Testis (tissue), 3 donors: ENCODE results near the gene GSTM4. TPM values are rescaled to one million over a fixed set of nuclear protein-coding genes. Genes with fewer than 3 reads are reported as not detected.

ENCODE experiments used
- DNase-seq: peaks from one replicate; pipeline ENCODE4 v3.0.0-alpha.2; 2019
- H3K27ac ChIP-seq, 2 donors: fragments of 200-600 bp; sonication (generic); one replicate each; pipeline ENCODE4 v1.5.1; 2019
- H3K27me3 ChIP-seq: fragments of 200-600 bp; sonication (generic); one replicate; pipeline ENCODE4 v1.5.1; 2019
- H3K36me3 ChIP-seq: fragments of 200-600 bp; sonication (generic); one replicate; pipeline ENCODE4 v1.5.1; 2017; ENCODE audit warnings: low read depth; ENCODE audit errors: missing control alignments
- H3K4me1 ChIP-seq: fragments of 200-600 bp; sonication (generic); one replicate; pipeline ENCODE4 v1.5.1; 2019
- H3K4me3 ChIP-seq, 2 donors: fragments of 200-600 bp; sonication (generic); one replicate each; pipeline ENCODE4 v1.5.1; 2017 to 2019
- H3K9me3 ChIP-seq: fragments of 200-600 bp; sonication (generic); one replicate; pipeline ENCODE4 v1.5.1; 2017
- POLR2A ChIP-seq: fragments of 450-650 bp; IDR thresholded peaks from one replicate; pipeline ENCODE4 v1.6.1; 2017; ENCODE audit warnings: antibody characterized with exemption, mild to moderate bottlenecking, moderate library complexity
- WGBS, 2 donors: methylation state at CpG; one replicate each; pipeline ENCODE4 v1.1.5; 2018; 5-methylcytosine and 5-hydroxymethylcytosine counted together
- intact Hi-C: fragments of 100-400 bp; cut with DNase I; formaldehyde crosslinking; loops from one replicate; pipeline ENCODE4 v1.15.1; 2023; ENCODE audit warnings: low total_unique reads
- polyA plus RNA-seq: library from polyadenylated mRNA; stranded (reverse); fragments of 350-450 nt; fragmentation: Illumina TruSeq; extraction: RNeasy Lipid Tissue Mini Kit (QIAGEN cat#74804); gene quantifications from one replicate; pipeline ENCODE4 v1.2.3, GENCODE V29; 2014; ENCODE audit warnings: low read depth, low replicate concordance; ENCODE audit not compliant: insufficient read depth
- total RNA-seq, 2 donors: library from RNA; depleted of rRNA; stranded (reverse); fragments of >200 nt; gene quantifications; one replicate each; pipeline ENCODE4 v1.2.3, GENCODE V29; 2016
- TF ChIP-seq, protein P1 (sequence below), 3 experiments: fragments of 450-650 bp in 2 of 3; fragments of 200-600 bp in 1 of 3; sonication (generic) in 1 of 3; IDR thresholded peaks; one replicate each; pipeline ENCODE4 v1.5.1; 2016 to 2019; ENCODE audit warnings: antibody characterized with exemption in 3 of 3, mild to moderate bottlenecking in 2 of 3, moderate library complexity in 1 of 3

Gene GSTM4
- total and polyA plus RNA-seq, 3 donors from 2014 or later: 42.0 to 61.8 (median 58.6) TPM

DNA sequence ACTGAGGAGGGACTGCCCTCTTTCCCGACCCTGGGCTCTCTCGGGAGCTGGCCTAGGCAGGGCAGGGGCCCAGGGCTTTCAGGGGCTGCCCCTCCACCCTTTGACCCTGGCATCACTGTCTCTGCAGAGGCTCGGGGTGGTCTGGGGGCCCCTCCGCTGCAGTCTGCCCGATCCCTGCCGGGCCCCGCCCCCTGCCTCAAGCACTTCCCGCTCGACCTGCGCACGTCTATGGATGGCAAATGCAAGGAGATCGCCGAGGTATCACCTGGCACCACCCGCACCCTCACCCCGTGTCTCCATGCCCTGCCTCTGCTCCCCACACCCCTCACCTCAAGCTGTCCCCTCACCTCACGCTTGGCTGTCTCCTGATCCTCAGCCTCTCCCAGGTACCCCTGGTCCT, 30.7 kb upstream of the GSTM4 start:
- no peaks in the 10 kb centered on the region for H3K27me3 ChIP-seq
- H3K4me3 ChIP-seq: no peak overlapping the region
- H3K4me1 ChIP-seq: peaks cover 29% of the 10 kb centered on the region
- no peak overlapping the region for H3K27ac ChIP-seq
- WGBS, 2 donors: 75 to 80% methylated on average over 16 of the region's 16 CpGs
- no peak for DNase-seq
- intact Hi-C loops: loop anchor here (5.0 kb wide), 1 partner anchor 73 kb away; no protein-coding TSS in a partner anchor
- no peaks in the 10 kb centered on the region for H3K36me3 ChIP-seq
- no peaks in the 10 kb centered on the region for H3K9me3 ChIP-seq
- TF ChIP-seq POLR2A: no peak
- TF ChIP-seq, protein P1, sequence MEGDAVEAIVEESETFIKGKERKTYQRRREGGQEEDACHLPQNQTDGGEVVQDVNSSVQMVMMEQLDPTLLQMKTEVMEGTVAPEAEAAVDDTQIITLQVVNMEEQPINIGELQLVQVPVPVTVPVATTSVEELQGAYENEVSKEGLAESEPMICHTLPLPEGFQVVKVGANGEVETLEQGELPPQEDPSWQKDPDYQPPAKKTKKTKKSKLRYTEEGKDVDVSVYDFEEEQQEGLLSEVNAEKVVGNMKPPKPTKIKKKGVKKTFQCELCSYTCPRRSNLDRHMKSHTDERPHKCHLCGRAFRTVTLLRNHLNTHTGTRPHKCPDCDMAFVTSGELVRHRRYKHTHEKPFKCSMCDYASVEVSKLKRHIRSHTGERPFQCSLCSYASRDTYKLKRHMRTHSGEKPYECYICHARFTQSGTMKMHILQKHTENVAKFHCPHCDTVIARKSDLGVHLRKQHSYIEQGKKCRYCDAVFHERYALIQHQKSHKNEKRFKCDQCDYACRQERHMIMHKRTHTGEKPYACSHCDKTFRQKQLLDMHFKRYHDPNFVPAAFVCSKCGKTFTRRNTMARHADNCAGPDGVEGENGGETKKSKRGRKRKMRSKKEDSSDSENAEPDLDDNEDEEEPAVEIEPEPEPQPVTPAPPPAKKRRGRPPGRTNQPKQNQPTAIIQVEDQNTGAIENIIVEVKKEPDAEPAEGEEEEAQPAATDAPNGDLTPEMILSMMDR (IDR thresholded peaks at IDR 0.05): no peak

DNA sequence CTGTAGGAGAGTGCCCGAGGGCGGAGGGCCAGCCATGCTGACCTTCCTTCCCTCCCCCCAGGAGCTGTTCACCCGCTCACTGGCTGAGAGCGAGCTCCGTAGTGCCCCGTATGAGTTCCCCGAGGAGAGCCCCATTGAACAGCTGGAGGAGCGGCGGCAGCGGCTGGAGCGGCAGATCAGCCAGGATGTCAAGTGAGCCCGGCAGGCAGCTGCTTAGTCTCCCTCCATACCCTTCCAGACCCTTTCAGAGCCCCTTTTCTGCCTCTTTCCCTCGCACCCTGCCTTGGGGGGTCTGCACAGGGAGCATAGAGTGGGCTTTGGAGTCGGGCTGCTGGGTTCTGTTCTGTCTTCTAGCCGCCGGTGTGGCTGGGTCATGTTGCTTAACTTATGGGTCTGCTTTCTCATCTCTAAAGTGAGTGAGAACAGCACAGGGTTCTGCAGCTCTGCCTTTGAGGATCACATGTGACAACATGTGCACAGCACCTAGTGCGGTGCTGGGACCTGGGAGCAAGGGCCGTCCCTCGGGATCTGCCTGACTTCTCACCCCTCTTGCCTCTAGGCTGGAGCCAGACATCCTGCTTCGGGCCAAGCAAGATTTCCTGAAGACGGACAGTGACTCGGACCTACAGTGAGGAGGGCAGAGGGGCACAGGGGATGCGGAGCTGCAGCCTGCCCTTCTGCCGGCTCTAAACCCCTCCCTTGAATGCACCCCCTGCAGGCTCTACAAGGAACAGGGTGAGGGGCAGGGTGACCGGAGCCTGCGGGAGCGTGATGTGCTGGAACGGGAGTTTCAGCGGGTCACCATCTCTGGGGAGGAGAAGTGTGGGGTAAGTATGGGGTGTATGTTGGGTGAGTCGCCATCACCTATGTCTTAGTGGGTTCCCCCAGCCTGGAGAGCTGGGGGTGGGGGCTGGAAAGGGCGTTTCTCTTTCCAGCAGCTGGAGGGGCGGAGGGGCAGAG, 30.0 kb upstream of the GSTM4 start:
- intact Hi-C loops: loop anchor here (5.0 kb wide), 1 partner anchor 74 kb away; no protein-coding TSS in a partner anchor
- H3K27me3 ChIP-seq: no peaks in the 10 kb centered on the region
- DNase-seq: no peak

DNA sequence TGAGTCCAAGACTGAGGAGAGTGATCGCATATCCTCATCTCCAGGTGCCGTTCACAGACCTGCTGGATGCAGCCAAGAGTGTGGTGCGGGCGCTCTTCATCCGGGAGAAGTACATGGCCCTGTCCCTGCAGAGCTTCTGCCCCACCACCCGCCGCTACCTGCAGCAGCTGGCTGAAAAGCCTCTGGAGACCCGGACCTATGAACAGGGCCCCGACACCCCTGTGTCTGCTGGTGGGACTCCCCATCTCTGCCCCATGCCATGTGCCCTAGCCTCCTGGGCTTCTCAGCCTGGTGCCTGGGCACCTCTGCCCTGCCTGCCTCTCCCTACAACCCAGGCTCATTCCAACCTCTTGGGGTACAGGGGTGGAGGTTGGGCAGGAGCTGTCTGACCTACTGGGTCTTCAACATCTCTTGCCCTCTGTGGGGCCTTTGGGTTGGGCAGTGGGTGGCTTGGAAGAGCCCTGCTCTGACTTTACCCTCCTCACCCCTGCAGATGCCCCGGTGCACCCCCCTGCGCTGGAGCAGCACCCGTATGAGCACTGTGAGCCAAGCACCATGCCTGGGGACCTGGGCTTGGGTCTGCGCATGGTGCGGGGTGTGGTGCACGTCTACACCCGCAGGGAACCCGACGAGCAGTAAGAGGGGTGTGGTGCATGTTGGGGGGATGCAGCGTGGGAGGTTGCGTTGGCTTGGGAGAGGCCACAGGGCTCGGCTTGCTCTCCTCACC, 29.1 kb upstream of the GSTM4 start:
- no peaks in the 10 kb centered on the region for H3K9me3 ChIP-seq
- intact Hi-C loops: loop anchor here (5.0 kb wide), 1 partner anchor 75 kb away; no protein-coding TSS in a partner anchor
- TF ChIP-seq, protein P1 (IDR thresholded peaks at IDR 0.05): no peak
- no peak for TF ChIP-seq POLR2A
- H3K27ac ChIP-seq: no peak overlapping the region
- H3K27me3 ChIP-seq: no peaks in the 10 kb centered on the region
- no peak for DNase-seq
- H3K36me3 ChIP-seq: no peaks in the 10 kb centered on the region
- no peak overlapping the region for H3K4me3 ChIP-seq
- H3K4me1 ChIP-seq: peaks cover 29% of the 10 kb centered on the region
- WGBS, 2 donors: 91 to 96% methylated on average over 7 to 21 of the region's 21 CpGs

More for the DNA sequence above, 30.0 kb upstream of the GSTM4 start:
- peaks cover 29% of the 10 kb centered on the region for H3K4me1 ChIP-seq
- no peak overlapping the region for H3K27ac ChIP-seq
- no peak overlapping the region for H3K4me3 ChIP-seq
- H3K36me3 ChIP-seq: no peaks in the 10 kb centered on the region
- 74 to 76% methylated on average over 24 to 32 of the region's 32 CpGs for WGBS, 2 donors
- no peaks in the 10 kb centered on the region for H3K9me3 ChIP-seq
- no peak for TF ChIP-seq POLR2A
- TF ChIP-seq, protein P1 (IDR thresholded peaks at IDR 0.05): no peak

DNA sequence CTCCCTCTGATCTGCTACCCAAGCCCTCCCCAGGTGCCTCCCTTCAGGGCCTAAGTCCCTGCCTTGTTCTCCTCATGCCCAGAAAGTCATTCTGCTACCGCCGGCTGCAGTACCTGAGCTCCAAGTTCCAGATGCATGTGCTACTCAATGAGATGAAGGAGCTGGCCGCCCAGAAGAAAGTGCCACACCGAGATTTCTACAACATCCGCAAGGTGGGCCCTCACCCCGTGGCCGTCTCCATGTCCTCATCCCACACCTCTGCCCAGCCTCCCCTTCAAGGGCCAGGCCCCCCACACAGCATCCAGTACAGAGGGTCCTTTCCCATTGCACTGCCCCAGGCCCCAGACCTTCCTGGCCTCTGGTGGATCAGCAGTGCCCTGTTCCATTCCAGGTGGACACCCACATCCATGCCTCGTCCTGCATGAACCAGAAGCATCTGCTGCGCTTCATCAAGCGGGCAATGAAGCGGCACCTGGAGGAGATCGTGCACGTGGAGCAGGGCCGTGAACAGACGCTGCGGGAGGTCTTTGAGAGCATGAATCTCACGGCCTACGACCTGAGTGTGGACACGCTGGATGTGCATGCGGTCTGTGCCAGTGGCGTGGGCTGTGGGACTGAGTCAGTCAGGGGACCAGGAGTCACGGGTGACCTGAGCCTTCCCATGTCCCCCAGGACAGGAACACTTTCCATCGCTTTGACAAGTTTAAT, 28.1 kb upstream of the GSTM4 start:
- WGBS, 2 donors: 91 to 92% methylated on average over 11 to 23 of the region's 23 CpGs
- Histone ChIP-seq H3K36me3 (no peaks in the 10 kb centered on the region), H3K9me3 (no peaks in the 10 kb centered on the region), H3K4me3 (no peak overlapping the region), H3K27me3 (no peaks in the 10 kb centered on the region), H3K4me1 (peaks cover 34% of the 10 kb centered on the region), H3K27ac (no peak overlapping the region)
- DNase-seq: no peak
- intact Hi-C loops: loop anchor here (5.0 kb wide), 1 partner anchor 76 kb away; no protein-coding TSS in a partner anchor
- no peak for TF ChIP-seq POLR2A
- TF ChIP-seq, protein P1 (IDR thresholded peaks at IDR 0.05): no peak
